GM19467 (cell line): ENCODE results near the gene ATP6AP1.
"Not testable (repeated sequence)": the region's sequence is repeated elsewhere in the genome, so short reads cannot be mapped to it uniquely, and the experiment has no call there.

Experiments
- ATAC-seq: cut with Tn5 transposase; IDR thresholded peaks from one replicate; pipeline ENCODE4 v1.9.1; 2021; ENCODE audit warnings: mild to moderate bottlenecking, moderate library complexity; ENCODE audit not compliant: unreplicated experiment

ATP6AP1 gene

GRCh38 chrX:154428176-154429171, at the start of gene ATP6AP1:
Gene ATP6AP1, plus strand, starts transcription at chrX:154428677. Its CDS starts 16 bp downstream, at chrX:154428693.
- ATAC-seq, result peak; percentile 98

- peak; percentile 74 for ATAC-seq
Observed at GRCh38 chrX:154378799-154379568, 49.5 kb upstream of the ATP6AP1 start, which contains the start of gene EMD. Gene EMD, plus strand, starts transcription at chrX:154379295. Its CDS starts 190 bp downstream, at chrX:154379485.

DNA sequence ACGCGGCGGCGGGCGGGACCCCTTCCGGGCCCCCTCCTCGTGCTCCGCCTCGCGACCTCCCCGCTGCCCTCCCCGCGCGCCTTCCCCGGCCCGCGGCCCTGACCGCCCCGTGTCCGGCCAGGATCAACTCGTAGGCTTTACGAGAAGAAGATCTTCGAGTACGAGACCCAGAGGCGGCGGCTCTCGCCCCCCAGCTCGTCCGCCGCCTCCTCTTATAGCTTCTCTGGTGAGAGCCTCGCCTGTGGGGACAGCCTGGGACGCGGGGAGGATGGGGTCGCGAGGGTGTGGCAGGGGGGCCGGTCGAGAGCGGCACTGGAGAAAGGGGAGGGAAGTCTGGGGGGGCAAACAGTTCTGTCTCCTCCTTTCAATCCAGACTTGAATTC, 48.9 kb upstream of the ATP6AP1 start:
- no peak for ATAC-seq

- no peak for ATAC-seq
Observed at GRCh38 chrX:154380153-154380552, 48.3 kb upstream of the ATP6AP1 start.

DNA sequence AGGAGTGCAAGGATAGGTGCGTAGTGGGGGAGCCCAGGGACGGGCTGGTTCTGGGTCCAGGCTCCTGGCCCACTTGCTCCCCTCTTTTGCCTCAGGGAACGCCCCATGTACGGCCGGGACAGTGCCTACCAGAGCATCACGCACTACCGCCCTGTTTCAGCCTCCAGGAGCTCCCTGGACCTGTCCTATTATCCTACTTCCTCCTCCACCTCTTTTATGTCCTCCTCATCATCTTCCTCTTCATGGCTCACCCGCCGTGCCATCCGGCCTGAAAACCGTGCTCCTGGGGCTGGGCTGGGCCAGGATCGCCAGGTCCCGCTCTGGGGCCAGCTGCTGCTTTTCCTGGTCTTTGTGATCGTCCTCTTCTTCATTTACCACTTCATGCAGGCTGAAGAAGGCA, 47.7 kb upstream of the ATP6AP1 start:
- no peak for ATAC-seq

GRCh38 chrX:154381271-154381670, 47.2 kb upstream of the ATP6AP1 start:
- ATAC-seq, result no peak

GRCh38 chrX:154382483-154383069, 45.9 kb upstream of the ATP6AP1 start:
- no peak for ATAC-seq

DNA sequence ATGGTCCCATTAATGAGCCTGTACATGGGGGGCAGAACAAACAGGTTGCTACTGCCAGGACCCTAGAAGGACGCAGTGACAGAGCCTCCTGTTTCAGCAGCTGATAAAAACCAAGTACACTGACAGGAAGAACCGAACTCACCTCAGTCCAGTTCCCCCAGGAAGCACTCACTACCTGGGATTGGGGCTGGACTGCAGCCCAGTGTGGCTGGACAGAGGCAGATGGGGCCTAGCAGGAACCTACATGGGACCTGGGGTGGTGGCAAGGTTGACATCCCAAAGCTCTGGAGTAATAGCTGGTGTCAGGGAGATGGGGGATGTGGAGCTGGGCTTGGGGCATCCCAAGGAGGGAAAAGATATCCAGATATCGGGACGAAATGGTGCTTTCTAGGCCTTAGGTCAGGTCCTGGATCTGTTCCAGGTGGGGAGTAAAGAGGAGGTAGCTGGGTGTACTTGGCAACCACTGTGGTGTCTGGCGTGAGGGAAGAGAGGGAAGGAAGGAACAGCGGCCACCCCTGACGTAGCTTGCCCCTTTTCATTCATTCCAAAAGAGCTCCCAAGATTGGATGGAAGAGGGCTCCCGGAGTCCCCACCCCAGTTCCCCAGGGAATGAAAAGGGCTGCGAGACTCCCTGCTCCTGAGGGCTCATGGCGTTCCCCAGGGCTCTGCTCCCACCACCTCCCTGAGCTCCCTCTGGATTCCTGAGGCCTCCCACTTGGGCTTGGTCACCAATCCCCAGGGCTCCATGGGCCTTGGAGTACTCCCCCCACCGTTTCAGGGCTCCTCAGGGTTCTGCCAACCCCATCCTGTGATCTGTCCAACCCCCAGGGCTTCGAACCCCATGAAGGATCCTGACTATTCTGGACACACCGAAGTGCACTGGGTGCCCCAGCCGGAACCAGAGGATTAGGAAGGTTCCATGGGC, 44.9 kb upstream of the ATP6AP1 start:
- no peak for ATAC-seq

- no peak for ATAC-seq
Observed at GRCh38 chrX:154384284-154384892, 44.1 kb upstream of the ATP6AP1 start.

- ATAC-seq, result not testable (repeated sequence)
Observed at GRCh38 chrX:154388094-154388493, 40.4 kb upstream of the ATP6AP1 start.

DNA sequence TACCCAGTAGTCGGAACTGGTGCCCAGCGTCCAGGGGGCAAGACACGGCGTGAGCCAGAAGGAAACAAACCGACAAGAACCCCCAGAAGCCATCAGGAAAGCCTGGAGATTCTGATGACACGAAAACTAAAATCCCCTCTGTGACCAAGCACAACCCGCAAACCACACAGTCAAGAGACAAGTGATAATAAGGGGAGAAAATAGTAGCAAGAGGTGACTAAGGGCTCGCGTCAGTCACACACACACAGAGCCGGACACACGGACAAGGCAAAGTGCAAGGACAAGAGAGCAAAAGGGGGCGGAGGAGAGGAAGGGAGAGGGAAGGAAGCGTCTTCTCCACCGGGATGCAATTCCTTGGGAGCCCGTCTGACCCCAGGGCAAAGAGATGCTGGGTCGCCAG, 39.8 kb upstream of the ATP6AP1 start:
- not testable (repeated sequence) for ATAC-seq

DNA sequence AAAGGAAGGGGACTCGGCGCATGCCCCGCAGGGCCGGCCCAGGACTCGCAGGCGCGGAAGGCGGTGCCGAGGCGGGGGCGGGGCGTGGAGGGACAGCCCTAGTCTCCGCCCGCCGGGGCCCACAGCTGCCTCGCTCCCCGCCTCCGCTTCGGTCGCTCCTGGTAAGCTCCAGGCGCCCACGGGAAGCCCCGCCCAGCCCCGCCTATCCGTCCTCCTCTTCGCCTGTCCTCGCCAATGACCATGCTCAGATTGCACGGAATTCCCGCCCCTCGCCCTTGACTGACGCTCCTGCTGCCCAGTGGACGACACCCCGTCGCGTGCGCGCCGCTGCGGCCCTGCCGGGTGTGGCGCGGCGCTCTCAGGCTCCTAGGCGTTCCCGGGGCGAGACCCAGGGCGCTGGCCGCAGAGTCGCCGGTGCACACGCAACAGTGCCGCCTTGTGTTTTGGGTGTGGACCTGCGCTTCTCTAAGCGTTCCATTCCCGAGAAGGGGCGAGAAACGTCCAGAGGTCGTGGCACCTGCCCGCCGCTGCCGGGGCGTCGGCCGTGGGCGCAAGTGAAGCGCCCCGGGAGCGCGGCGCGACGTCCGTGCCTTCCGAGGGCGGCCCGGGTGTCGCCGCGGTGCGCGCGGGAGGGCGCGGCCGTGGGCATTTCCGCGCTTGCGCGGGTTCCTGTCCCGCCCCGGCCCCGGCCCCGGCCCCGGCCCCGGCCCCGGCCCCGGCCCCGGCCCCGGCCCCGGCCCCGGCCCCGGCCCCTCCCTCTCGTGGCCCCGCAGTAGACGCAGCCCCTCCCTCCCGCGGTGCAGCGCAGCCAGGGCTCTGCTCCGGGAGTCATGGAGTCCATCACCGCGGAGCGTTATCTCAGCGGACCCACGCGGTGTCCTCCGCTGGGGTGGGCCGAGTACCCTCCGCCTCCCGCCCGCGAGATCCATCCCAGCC, 38.4 kb upstream of the ATP6AP1 start:
- ATAC-seq, result peak; percentile 69

GRCh38 chrX:154396363-154396762, 32.1 kb upstream of the ATP6AP1 start:
- ATAC-seq, result not testable (repeated sequence)

GRCh38 chrX:154396973-154397887, 31.2 kb upstream of the ATP6AP1 start:
- ATAC-seq, result peak; percentile 36

GRCh38 chrX:154397888-154398667, 30.4 kb upstream of the ATP6AP1 start, which contains the start of gene RPL10:
Gene RPL10, plus strand, starts transcription at chrX:154398377. Its CDS starts 143 bp downstream, at chrX:154398520.
- peak; percentile 70 for ATAC-seq

- ATAC-seq, result no peak
Observed at GRCh38 chrX:154398668-154399526, 29.6 kb upstream of the ATP6AP1 start.
